Keratinocyte (primary cell): Measurements from ENCODE around the gene STRC. TPM values are rescaled to one million over a fixed set of nuclear protein-coding genes. Genes with fewer than 3 reads are reported as not detected.
A peak's percentile ranks its signal among the peaks of the same experiment; 100 is the strongest.
"Not testable (repeated sequence)": the region's sequence is repeated elsewhere in the genome, so short reads cannot be mapped to it uniquely, and the experiment has no call there.

Source experiments
- DNase-seq: peaks from one replicate; pipeline ENCODE4 v3.0.0-alpha.2; 2011; ENCODE audit warnings: low read depth, missing footprints, low spot score
- FAIRE-seq: peaks from 2 replicates; lab custom pipeline; 2011; peaks lifted over from hg19 to GRCh38; lab: Jason Lieb, UNC
- H2AFZ ChIP-seq: 2 replicates; pipeline ENCODE4 v1.6.0; 2012; ENCODE audit warnings: low read length, control low read depth, inconsistent platforms; ENCODE audit not compliant: control insufficient read depth
- H3K27ac ChIP-seq: 2 replicates; pipeline ENCODE4 v1.5.1; 2011; ENCODE audit warnings: low read length; ENCODE audit not compliant: control insufficient read depth, insufficient read depth
- H3K27me3 ChIP-seq: 3 replicates; pipeline ENCODE4 v1.6.0; 2011; ENCODE audit warnings: low read length; ENCODE audit not compliant: control insufficient read depth, insufficient read depth; ENCODE audit errors: extremely low read depth
- H3K36me3 ChIP-seq, 2 experiments: 2 replicates in 1 of 2; 3 replicates in 1 of 2; pipeline ENCODE4 v1.5.1; 2011; ENCODE audit warnings: low read length in 2 of 2, mild to moderate bottlenecking in 1 of 2; ENCODE audit not compliant: control insufficient read depth in 2 of 2, insufficient read depth in 2 of 2; ENCODE audit errors: extremely low read depth in 1 of 2
- H3K4me1 ChIP-seq: 3 replicates; pipeline ENCODE4 v1.5.1; 2011; ENCODE audit warnings: low read length; ENCODE audit not compliant: control insufficient read depth, insufficient read depth; ENCODE audit errors: extremely low read depth
- H3K4me2 ChIP-seq: 3 replicates; pipeline ENCODE4 v1.6.0; 2011; ENCODE audit warnings: low read depth, low read length; ENCODE audit not compliant: control insufficient read depth, insufficient read depth; ENCODE audit errors: extremely low read depth
- H3K4me3 ChIP-seq, 3 experiments: fragments of 200-600 bp in 1 of 3; sonication (generic) in 1 of 3; 2 replicates in 2 of 3; 3 replicates in 1 of 3; pipeline ENCODE4 v1.5.1; 2011 to 2016; ENCODE audit warnings: low read length in 3 of 3, mild to moderate bottlenecking in 3 of 3, control low read depth in 2 of 3, inconsistent platforms in 1 of 3, low read depth in 1 of 3, mixed read lengths in 1 of 3, mixed run types in 1 of 3, moderate library complexity in 1 of 3; ENCODE audit not compliant: control insufficient read depth in 2 of 3, insufficient read depth in 2 of 3; ENCODE audit errors: extremely low read depth in 1 of 3
- H3K79me2 ChIP-seq: 2 replicates; pipeline ENCODE4 v1.6.0; 2012; ENCODE audit warnings: low read length; ENCODE audit not compliant: control insufficient read depth, insufficient read depth
- H3K9ac ChIP-seq: 3 replicates; pipeline ENCODE4 v1.6.0; 2011; ENCODE audit warnings: low read length; ENCODE audit not compliant: control insufficient read depth, insufficient read depth; ENCODE audit errors: extremely low read depth
- H3K9me1 ChIP-seq: 3 replicates; pipeline ENCODE4 v1.6.0; 2011; ENCODE audit warnings: low read length; ENCODE audit not compliant: control insufficient read depth, insufficient read depth; ENCODE audit errors: extremely low read depth
- H3K9me3 ChIP-seq: 2 replicates; pipeline ENCODE4 v1.5.1; 2012; ENCODE audit warnings: low read depth, low read length; ENCODE audit not compliant: control insufficient read depth
- H4K20me1 ChIP-seq: 3 replicates; pipeline ENCODE4 v1.6.0; 2011; ENCODE audit warnings: low read length; ENCODE audit not compliant: control insufficient read depth, insufficient read depth; ENCODE audit errors: extremely low read depth
- dilution Hi-C: fragments of 300-500 bp; cut with MboI; formaldehyde crosslinking; loops from one replicate; pipeline ENCODE4 v1.7.0; 2020; ENCODE audit warnings: low sequenced_read_pairs; ENCODE audit not compliant: extremely low pct_ligation_motif_present
- polyA plus RNA-seq, 5 experiments: library from polyadenylated mRNA; depleted of rRNA in 3 of 5; stranded (reverse) in 3 of 5; stranded (forward) in 1 of 5; unstranded in 1 of 5; fragments of >200 nt; gene quantifications; 1 replicate in 1 of 5; 2 replicates in 3 of 5; 3 replicates in 1 of 5; pipeline versions ENCODE4 v1.2.1 to v1.2.3, GENCODE V29; 2011 to 2012; ENCODE audit warnings: missing spikeins in 2 of 5, low read depth in 1 of 5, low replicate concordance in 1 of 5

Gene STRC
- polyA plus RNA-seq, 1 donor (not counting 4 experiments of a cell fraction or from before 2014, with no cell fraction given) = 0.12 TPM

DNA sequence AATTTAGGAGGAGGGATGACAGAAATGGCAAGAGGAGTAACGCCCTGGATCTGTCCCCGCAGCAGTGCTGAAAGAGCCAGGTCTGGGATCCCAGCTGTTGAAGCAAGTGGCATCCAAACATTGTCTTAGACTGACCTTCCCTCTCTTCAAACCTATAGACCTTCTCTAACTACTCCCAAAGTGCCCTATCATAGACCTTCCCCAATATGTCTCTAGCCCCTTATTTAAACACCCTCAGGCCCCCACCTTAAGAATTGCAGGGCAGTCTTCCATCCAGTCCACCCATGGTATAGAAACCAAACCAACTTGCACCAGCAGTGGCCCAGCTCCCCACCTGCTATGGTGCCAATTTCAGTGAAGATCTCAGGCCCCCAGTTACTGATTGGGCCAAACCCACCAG, 18.4 kb downstream of the STRC start:
- H3K36me3 ChIP-seq, H3K27ac ChIP-seq, DNase-seq, H3K9me3 ChIP-seq, H3K4me1 ChIP-seq, H4K20me1 ChIP-seq, H3K9me1 ChIP-seq, H2AFZ ChIP-seq, H3K9ac ChIP-seq, H3K4me2 ChIP-seq, H3K4me3 ChIP-seq, H3K79me2 ChIP-seq, dilution Hi-C loops, FAIRE-seq, H3K27me3 ChIP-seq: not testable (repeated sequence)

DNA sequence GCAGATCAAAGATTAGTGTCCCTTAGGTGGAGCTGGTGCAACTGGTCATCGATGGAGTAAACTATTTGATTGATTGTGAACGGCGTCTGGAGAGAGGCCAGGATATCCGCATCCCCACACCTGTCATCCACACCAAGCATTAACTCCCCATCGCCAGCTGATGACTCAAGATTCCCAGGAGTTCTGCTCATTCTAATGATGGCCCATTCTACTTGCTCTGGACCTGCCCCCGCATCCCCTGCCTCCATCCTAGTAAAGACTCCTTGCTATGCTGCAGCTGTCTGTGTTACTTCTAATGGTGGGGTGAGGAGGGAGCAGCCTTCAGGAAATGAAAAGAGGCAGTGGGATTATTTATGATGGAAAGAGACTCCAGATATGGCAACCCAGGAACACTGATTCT, 19.5 kb downstream of the STRC start:
- H3K79me2 ChIP-seq, H2AFZ ChIP-seq, dilution Hi-C loops, DNase-seq, H4K20me1 ChIP-seq, H3K9ac ChIP-seq, H3K27me3 ChIP-seq, H3K27ac ChIP-seq, FAIRE-seq, H3K4me1 ChIP-seq, H3K9me3 ChIP-seq, H3K36me3 ChIP-seq, H3K4me2 ChIP-seq, H3K9me1 ChIP-seq, H3K4me3 ChIP-seq: not testable (repeated sequence)

DNA sequence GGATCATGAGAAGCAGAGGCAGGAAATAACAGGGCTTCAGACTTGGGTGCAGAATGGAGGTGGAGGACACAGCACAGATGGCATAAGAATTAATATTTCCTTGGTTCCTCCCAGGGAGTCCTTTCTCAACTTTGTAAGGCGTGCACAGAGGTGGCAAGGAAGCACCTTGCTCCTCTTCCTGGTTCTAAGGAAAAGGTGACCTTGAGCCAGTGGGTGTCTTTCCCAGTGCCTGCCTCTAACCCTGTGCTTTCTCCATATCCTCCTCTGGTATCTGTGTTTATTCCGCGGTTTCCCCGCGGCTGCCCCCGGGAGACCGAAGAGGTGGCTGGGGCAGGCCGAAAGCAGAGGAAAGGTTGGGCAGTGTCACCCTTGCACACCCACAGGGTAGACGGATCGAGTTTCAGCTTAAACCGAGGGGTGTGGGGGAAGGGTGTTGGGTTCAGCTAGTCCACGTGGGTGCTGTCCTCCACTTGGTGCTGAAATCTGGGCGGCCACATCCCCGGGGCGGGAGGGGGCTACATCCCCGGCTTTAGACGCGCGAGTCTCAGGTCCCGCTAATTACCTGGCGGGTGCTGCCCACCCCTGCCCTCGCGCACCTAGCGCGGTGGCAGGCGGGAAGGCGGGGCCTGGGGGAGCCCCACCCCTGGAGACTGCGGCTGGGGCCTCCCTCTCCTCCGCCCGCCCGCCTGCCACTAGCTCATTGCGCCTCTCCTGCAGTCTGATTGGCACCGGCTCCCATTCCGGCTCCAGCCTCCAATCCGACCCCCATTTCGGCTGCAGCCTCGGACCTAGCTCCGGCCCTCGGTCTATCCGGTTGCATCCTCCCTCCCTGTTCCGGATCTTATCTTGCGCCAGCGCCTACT, 25.0 kb downstream of the STRC start, which contains the start of gene CKMT1B:
TSS of gene CKMT1B (plus strand) at position 700 of the 863 bp plus-strand sequence. CDS start 192 bp downstream, outside the sequence.
- H3K27me3 ChIP-seq, dilution Hi-C loops, H3K9me3 ChIP-seq, H3K36me3 ChIP-seq, H2AFZ ChIP-seq, H3K4me1 ChIP-seq, DNase-seq, H3K4me2 ChIP-seq, H3K9ac ChIP-seq, H4K20me1 ChIP-seq, H3K79me2 ChIP-seq, H3K9me1 ChIP-seq, H3K4me3 ChIP-seq, H3K27ac ChIP-seq: not testable (repeated sequence)
- peak; percentile 23 for FAIRE-seq

DNA sequence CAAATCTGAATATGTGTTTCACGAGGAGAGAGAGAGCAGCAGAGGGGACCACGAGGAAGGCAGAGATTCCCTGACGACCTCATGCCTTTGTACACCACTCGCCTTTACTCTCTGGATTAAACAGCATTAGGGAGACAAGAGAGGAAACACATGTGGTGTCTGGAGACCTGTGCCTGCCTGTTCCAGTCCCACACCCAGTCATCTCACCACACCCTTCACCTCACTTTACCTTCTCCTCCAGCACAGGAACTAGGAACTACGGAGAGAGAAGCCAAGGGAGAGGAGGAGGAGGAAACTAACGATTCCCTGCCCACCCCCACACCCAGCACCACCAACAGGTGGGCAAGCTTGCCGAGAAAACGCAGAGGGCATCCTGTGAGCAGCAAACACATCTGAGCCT, 25.8 kb downstream of the STRC start:
- H3K4me3 ChIP-seq, H3K9ac ChIP-seq, dilution Hi-C loops, H3K79me2 ChIP-seq, H3K9me3 ChIP-seq, H3K4me2 ChIP-seq, H3K36me3 ChIP-seq, H3K27me3 ChIP-seq, H3K4me1 ChIP-seq, H3K27ac ChIP-seq, H4K20me1 ChIP-seq, DNase-seq, H2AFZ ChIP-seq, H3K9me1 ChIP-seq: not testable (repeated sequence)
- peak; percentile 96 for FAIRE-seq
